NCI-H526 (cell line): ENCODE data around the gene GNLY.

Source experiments
- DNase-seq, 2 experiments: peaks; one replicate each; lab custom pipeline; 2025; lab: John Stamatoyannopoulos, UW

The GNLY gene

DNA sequence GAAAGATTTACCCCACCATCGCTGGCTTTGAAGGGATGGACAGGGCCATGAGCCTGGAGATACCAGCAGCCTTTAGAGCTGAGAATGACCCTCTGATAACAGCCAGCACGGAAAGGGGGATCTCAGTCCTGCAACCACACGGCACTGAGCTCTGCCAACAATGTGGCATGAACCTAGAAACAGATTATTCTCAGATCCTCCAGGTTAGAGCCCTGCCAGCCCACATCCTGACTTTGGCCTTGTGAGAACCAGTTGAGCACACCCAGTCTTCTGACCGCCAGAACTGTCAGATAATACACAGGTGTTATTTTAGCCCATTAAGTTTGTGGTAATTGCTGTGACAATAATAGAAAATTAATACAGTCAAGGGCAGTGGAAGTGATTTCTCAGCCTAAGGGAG is 9.4 kb upstream of the GNLY start:
- DNase-seq = no peak

DNA sequence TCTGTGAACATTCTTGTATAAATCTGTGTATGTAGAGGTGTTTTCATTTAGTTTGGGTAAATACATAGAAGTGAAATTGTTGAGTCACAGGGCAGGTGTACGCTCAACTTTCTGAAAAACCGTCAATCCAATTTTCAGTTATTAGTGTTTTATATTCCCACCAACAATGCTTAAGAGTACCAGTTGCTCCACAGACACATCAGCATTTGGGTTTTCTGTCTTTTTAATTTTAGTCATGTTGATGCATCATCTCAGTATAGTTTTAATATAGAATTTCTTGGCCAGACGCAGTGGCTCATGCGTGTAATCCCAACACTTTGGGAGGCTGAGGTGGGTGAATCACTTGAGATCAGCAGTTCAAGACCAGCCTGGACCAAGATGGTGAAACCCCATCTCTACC is 3.2 kb upstream of the GNLY start:
- DNase-seq = no peak

DNA sequence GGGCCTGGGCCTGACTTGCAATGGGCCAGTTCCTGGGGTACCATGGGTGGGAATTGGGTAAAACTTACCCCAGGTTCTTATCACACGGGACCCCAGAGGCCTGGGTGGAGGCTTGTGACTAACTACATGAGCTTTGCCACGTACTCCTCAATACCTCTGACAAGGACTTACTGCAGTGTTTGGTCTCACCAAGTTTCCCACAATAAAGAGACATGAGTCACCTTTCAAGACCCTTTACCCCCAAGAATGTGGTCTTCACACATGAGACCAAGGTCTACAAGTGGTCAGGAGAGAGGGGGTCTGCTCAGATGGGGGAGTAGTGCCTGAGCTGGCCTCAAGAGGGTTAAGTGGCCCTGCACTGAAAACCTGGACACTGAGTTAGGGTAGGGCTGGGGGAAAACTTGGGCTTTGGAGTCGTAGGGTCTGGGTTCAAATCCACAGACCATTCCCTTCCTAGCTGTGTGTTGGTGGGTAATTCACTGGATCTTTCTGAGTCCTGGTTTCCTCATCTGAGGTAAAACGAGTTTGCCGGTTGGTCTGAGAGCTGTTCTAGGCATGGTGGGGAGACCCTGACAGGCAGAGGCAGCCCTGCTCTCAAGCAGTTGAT is 2.0 kb upstream of the GNLY start:
- no peak for DNase-seq

DNA sequence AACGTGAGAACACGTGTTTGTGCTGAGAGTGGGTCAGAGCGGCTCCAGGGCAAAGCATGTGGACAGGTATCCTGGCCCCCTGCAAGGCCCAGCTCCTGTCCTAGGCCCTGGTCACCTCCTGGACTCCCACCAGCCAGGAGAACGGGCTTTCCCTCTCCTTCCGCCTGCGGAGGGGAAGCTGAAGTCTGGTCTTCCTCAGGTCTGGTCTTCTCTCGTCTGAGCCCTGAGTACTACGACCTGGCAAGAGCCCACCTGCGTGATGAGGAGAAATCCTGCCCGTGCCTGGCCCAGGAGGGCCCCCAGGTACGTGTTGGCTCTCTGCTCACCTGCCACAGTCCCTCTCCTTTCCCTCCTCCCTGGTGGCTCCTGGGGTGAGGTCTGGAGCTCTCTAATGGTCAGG is 963 bp downstream of the GNLY start:
- no peak for DNase-seq

DNA sequence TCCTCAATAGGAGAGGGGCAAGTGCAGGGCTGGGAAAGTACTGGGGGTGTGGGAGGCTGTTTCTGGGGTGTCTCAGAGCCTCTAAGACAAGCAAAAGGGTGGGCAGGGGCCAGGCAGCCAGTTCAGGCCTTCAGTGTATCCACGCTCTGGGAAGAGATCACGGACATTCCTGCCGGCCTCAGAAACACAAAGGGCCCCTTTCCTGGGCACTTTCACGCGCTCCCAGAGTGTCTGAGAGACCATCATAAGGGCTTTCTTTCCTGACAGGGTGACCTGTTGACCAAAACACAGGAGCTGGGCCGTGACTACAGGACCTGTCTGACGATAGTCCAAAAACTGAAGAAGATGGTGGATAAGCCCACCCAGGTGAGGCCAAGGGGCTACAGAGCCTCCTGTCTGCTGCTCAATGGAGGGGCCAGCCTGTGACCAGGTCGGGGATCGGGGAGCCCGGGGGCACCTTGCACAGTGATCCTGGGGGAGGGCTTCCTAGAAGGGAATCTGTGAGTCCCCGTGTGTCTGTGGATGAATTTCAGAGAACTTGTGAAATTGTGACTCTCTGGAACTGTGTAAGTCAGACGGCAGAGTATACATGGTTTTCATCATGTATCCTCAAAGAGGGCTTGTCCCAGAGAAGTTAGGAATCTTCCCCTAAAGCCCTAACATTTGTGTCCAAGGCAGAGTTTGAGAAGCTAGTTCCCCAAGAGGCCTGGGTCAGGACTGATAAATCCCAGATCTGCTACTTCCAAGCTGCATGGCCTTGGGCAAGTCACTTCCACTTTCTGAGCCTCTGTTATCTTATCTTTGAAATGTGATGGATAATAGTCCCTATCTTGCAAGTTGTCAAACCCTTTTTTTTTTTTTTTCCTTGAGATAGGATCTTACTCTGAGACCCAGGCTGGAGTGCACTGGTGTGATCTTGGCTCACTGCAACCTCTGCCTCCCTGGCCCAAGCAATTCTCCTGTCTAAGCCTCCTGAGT is 1.8 kb downstream of the GNLY start:
- DNase-seq = no peak

DNA sequence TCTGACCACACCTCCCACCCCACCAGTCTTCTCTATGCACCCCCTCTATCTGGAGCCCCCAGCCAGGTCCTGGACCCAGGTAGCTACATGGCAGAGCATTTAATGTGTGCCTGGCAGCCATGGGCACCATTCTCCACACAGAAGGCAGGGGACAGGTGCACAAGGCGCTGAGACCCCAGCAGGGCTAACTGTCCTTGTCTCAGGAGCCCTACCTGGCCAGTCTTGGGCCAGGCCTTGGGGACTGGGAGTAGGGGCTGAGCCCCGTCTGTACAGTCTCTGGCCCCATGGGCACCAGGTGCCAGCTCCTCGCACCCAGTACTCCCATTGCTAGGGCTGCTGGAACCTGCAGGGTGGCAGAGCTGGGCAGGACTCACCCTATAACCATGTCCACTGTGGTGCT is 2.9 kb downstream of the GNLY start:
- DNase-seq = no peak

DNA sequence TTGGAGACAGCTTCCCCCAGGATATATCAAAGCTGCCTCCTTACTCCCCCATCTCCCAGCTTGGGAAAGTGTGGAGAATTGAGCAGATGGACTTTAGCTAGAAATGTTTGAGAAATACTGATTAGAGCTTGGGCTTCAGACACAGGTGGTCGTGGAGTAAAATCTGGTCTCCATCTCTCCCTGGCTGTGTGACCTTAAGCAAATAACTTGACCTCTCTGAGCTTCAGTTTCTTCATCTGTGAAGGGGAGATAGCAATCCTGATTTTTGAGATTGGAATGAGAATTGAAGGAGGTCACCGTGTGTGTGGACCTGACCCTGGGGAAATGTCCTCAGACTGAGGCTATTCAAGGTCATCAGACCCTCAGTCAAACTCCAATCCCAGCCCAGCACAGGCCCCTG is 3.6 kb downstream of the GNLY start:
- DNase-seq = no peak

DNA sequence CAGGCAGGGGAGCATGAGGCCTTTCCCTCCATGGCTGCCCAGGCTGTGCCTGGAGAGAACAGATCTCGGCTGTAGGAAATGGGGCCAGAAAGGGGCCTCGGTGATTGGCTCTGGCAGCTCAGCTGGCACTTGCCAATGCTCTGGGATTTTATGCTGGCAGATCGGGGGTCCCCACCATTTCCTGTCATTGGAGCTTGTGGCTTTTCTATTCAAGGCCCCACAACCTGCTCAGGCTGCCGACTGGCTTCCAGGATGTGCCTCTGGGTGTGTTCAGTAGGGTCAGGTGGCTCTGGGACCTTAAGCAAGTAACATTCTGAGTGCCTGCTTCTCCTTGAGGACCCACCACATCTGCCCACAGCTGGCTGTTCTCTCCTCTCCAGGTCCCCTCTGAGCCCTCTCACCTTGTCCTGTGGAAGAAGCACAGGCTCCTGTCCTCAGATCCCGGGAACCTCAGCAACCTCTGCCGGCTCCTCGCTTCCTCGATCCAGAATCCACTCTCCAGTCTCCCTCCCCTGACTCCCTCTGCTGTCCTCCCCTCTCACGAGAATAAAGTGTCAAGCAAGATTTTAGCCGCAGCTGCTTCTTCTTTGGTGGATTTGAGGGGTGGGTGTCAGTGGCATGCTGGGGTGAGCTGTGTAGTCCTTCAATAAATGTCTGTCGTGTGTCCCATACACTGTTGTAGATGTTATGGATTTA is 4.2 kb downstream of the GNLY start:
- DNase-seq = no peak

DNA sequence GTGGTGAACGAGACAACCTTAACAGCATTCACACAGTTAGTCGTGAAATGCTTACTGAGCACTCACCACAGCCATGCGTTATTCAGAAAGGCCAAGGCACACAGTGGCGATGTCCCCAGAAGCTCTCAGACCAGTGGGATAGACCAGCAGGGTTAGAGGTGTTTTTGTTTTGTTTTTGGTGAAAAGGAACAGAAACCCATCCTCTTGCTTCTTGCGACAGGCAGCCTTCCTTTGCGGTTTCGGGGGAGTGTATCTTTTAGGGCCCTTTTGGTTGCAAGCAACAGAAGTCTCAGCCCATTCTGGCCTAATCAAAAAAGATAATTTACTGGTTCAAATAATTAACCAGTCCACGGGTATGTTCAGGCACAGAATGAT is 4.7 kb downstream of the GNLY start:
- DNase-seq = no peak

DNA sequence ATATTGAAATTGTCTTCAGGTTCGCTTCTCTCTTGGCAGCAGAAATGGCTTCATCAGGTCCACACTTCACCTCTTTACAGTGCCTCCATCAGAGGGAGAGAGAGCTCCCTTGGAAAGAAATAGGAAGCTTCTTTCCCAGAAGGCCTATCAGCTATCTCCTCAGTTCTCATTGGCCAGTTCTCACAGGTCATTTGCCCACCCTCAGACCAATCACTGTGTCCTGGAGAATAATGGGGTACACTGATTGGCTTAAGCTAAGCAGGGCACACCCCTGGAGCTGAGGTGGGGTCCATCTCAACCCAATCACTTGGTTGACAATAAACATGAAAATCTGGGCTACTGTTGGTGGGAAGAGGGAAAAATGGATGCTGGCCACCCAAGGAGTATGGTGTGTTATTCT is 5.2 kb downstream of the GNLY start:
- DNase-seq = no peak

DNA sequence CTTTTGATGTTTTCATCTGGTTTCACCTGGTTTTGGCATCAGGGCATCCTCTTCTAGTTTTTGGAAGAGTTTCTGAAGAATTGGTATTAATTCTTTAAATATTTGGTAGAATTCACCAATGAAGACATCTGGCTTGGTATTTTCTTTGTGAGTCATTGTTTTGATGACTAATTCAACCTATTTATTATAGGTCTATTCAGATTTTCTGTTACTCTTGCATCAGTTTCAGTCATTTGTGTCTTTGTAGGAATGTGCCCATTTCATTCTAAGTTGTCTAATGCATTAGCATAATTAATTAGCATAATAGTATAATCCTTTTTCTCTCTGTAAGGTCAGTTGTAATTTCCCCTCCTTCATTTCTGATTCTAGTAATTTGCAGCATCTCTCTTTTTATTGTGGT is 8.0 kb downstream of the GNLY start:
- no peak for DNase-seq

DNA sequence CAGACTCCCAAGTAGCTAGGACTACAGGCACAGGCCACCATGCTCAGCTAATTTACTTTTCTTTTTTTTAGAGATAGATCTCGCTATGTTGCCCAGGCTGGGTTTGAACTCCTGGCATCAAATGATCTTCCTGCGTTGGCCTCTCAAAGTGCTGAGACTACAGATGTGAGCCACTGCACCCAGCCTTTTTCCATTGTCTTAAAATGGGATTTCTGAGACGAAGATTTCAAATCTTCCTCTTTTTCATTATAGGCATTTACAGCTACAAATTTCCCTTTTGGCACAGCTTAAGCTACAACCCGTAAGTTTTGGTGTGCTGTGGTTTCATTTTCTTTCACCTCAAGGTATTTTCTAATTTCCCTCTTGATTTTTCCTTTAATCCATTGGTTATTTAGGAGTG is 8.6 kb downstream of the GNLY start:
- no peak for DNase-seq

DNA sequence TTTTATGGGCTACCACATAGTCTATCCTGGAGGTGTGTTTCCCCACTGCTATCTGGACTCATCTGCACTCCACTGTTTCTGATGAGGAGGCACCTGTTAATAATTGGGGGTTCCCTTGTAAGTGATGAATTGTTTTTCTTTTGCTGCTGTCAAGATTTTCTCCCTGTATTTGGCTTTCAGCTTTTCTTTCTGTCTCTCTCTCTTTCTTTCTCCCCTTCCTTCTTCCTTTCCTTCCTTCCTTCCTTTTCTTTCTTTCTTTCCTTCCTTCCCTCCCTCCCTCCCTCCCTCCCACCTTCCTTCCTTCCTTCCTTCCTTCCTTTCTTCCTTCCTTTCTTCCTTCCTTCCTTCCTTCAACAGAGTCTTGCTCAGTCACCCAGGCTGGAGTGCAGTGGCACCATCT is 9.2 kb downstream of the GNLY start:
- DNase-seq = no peak

DNA sequence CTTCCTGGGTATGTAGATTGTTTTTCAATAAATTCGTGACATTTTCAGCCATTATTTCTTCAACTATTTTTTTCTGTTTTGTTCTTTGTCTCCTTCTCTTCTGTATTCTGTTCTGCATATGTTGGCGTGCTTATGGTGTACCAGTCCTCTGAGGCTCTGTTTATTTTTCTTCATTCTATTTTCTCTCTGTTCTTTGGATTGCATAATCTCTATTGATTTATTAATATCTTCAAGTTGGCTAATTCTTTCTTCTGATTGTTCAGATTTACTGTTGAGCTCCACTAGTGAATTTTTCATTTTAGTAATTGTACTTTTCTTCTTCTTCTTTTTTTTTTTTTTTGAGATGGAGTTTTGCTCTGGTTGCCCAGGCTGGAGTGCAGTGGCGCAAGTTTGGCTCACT is 9.9 kb downstream of the GNLY start:
- no peak for DNase-seq

DNA sequence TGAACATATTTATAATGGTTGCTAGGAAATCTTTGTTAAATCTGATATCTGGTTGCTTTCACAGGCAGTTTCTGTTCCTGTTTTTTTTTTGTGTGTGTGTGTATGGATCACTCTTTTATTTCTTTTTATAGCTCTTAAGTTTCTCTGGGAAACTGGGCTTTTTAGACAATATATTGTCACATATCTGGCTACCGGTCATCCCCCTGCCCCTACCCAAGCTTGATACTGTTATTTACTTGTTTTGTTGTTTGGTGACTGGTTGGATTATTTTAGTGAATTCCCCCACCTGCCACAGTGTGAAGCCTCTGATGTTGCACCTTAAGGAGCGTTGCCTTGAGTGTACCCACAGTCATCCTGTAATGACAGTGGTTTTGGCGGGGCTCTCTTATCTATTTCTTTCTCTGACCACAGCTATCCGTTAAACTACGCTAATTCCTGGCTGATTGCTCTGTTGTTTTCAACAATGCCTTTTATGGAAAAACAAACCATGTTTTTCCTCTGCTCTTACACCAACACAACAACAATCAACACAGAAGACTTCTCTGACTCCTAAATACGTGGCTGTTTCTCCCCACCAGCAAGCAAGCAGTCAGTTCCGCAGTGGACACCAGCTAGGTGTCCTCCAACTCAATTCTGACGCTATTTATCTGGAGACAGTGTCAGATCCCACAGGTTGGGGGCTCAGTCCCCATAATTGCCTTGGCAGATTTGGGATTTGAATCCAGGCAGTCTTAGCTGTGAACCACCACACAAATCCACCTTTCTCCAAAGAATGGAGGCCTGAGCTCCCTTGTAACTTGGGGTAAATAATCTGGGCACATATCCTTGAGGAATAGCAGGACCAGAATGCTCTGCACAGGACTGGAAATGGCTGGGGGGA is 10.9 kb downstream of the GNLY start:
- DNase-seq = no peak

DNA sequence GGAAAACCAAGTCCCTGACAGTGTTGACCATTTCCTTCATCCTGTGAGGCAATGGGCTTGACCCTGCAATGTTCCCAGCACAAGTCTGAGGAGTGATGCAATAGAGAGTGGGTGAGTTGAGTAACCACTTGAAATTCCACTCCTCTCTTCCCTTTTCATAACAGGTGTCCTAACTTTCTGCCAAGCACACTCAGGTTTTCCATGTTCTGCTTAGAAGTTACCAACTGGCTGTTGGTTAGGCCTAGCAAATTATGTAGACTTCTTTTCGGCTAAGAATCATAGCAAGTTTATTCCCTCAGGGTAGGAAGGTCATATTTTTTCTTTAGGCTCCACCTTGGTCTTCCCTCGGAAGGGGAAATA is 11.5 kb downstream of the GNLY start:
- DNase-seq = no peak

DNA sequence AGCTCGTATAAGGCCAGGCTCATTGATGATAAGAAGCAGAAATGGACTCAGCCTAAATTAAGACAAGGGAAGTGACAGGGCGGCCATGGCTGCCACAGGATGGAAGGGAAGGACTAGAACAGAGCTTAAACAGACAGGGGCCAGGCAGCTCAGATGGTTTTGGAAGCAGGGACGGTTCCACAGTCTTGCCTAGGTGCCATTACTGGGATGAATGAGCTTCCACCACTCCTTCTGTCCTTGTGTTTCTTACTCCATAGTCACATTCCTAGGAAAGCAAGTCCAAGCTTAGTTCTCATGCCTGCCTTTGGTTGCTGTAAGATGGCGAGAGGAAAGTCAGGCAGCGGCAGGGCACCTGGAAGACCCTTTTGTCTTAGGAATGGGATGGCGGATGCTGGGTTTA is 11.9 kb downstream of the GNLY start:
- no peak for DNase-seq

DNA sequence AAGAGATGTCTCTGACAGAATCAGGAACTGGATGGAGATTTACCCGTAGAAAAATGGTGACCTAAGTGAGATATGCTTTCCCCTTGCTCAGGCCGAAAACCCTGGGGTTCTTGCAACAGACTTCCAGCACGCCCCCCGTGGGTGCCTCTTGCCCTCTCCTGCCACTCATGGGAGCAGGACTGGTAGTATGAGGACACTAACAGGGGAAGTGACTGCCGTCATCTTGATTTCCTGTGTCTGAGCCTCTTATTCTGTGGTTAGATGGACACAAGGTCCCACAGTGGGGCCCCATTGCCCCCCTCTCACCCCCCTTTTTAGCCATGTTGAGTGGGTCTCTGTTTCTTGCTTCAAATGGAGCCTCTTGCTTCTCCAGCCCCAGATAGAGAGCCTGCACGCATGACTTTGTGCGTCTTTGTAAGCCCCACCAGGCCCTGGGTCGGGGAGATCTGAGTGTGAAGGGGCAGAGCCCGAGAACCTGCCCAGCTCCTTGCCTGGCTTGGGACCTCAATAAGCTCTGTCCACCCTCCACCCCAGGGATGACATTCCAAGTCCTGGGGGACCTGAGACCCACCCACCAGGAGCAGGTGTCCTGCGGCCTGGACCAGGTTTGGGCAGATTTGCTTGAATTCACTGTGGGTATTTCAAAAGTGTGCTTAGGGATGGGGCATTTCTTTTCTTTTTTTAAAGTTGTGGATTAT is 12.6 kb downstream of the GNLY start:
- DNase-seq = no peak

DNA sequence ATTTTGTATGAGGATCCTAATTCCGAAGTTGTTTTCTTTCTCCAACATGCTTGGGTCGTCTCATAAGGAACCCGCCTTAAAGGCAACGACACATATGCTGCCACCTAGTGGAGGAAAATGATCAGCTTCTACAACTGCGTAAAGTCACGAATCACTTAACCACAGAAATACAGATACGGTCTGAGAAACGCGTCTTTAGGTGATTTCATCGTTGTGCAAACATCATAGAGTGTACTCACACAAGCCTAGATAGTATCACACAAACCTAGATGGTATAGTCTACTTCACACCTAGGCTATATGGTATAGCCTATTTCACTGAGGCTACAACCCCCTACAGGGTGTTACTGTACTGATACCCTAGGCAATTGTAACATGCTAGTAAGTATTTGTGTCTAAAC is 13.1 kb downstream of the GNLY start:
- peak; percentile 57 to 86 for DNase-seq

DNA sequence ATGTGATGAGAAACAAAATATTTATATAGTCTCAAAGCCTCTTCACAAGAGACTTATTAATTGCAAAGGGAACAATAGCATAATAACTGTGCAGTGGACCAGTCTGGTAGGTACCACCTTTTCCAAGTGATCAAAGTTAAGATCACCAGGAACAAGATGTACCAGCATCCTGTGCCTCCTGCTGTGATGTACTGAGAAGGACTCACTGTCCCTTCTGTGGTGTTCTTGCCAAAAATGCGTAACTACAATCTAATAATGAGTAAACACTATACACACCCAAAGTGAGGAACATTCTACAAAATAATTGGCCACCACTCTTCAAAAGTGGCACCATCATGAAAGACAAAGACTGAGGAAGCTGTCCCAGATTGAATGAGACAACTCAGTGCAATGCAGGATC is 14.5 kb downstream of the GNLY start:
- DNase-seq = no peak

DNA sequence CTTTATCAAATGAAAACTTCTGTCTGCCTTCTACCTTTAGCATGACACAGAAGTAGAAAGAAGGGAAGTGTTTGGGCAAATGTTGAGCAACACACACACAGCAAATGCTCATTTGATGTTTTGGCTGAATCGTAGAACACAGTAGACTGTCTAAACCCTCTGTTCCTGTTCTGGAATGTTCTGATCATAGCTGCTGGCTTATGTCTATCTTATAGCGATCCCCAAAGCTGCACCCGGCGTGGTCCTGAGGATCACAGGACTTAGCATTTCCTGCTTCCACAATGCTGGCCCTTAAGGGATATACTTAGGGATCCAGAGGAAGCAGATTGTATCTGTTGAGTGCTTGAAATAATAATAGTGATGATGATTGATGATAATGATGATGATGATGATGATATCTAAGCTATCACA is 15.2 kb downstream of the GNLY start:
- no peak for DNase-seq
